ENCODE data around the gene RBP3.
A peak's percentile ranks its signal among the peaks of the same experiment; 100 is the strongest.

Gene RBP3

GRCh38 chr10:47348661-47349470 is 703 bp downstream of the RBP3 start:
- DNase-seq (ENCODE audit: low read depth): peak; percentile 9

GRCh38 chr10:47349516-47349915 is 1.4 kb downstream of the RBP3 start:
- no peak for DNase-seq (ENCODE audit: low read depth)
- TF ChIP-seq POLR2A (IDR thresholded peaks at IDR 0.05; ENCODE audit: extremely low read depth, insufficient read length) (no peak), MAX (IDR thresholded peaks at IDR 0.05; ENCODE audit: low read depth, low read length) (no peak), MYC (IDR thresholded peaks at IDR 0.05; ENCODE audit: low read depth, low read length) (no peak), CTCF (IDR thresholded peaks at IDR 0.05; ENCODE audit: low read depth, low read length) (no peak)
- no peak overlapping the region for H3K4me3 ChIP-seq (ENCODE audit: low read depth, low read length)

More at GRCh38 chr10:47348661-47349470, 703 bp downstream of the RBP3 start:
- TF ChIP-seq POLR2A (IDR thresholded peaks at IDR 0.05; ENCODE audit: extremely low read depth, insufficient read length): no peak
- no peak for TF ChIP-seq MAX (IDR thresholded peaks at IDR 0.05; ENCODE audit: low read depth, low read length)
- no peak for TF ChIP-seq MYC (IDR thresholded peaks at IDR 0.05; ENCODE audit: low read depth, low read length)
- no peak for TF ChIP-seq CTCF (IDR thresholded peaks at IDR 0.05; ENCODE audit: low read depth, low read length)
- no peak overlapping the region for H3K4me3 ChIP-seq (ENCODE audit: low read depth, low read length)

GRCh38 chr10:47349941-47350371 is 1.8 kb downstream of the RBP3 start:
- no peak for TF ChIP-seq MYC (IDR thresholded peaks at IDR 0.05; ENCODE audit: low read depth, low read length)
- TF ChIP-seq CTCF (IDR thresholded peaks at IDR 0.05; ENCODE audit: low read depth, low read length): no peak
- H3K4me3 ChIP-seq (ENCODE audit: low read depth, low read length): no peak overlapping the region
- no peak for DNase-seq (ENCODE audit: low read depth)

GRCh38 chr10:47350671-47351640 is 2.8 kb downstream of the RBP3 start:
- TF ChIP-seq POLR2A (IDR thresholded peaks at IDR 0.05; ENCODE audit: extremely low read depth, insufficient read length): no peak
- no peak for TF ChIP-seq MYC (IDR thresholded peaks at IDR 0.05; ENCODE audit: low read depth, low read length)
- TF ChIP-seq MAX (IDR thresholded peaks at IDR 0.05; ENCODE audit: low read depth, low read length): no peak
- TF ChIP-seq CTCF (IDR thresholded peaks at IDR 0.05; ENCODE audit: low read depth, low read length): no peak
- no peak overlapping the region for H3K4me3 ChIP-seq (ENCODE audit: low read depth, low read length)
- DNase-seq (ENCODE audit: low read depth): no peak

GRCh38 chr10:47351899-47352815 is 4.0 kb downstream of the RBP3 start:
- H3K4me3 ChIP-seq (ENCODE audit: low read depth, low read length): no peak overlapping the region
- no peak for DNase-seq (ENCODE audit: low read depth)
- TF ChIP-seq CTCF (IDR thresholded peaks at IDR 0.05; ENCODE audit: low read depth, low read length) (no peak), POLR2A (IDR thresholded peaks at IDR 0.05; ENCODE audit: extremely low read depth, insufficient read length) (no peak), MAX (IDR thresholded peaks at IDR 0.05; ENCODE audit: low read depth, low read length) (no peak), MYC (IDR thresholded peaks at IDR 0.05; ENCODE audit: low read depth, low read length) (no peak)
